ENCODE data around the gene BEND3.

Gene BEND3

GRCh38 chr6:107108201-107108890 is 7.0 kb downstream of the BEND3 start:
- TF ChIP-seq CTCF (IDR thresholded peaks at IDR 0.05; ENCODE audit: low read depth, low read length) (no peak), EZH2phosphoT487 (IDR thresholded peaks at IDR 0.05; ENCODE audit: low read depth) (no peak)
- Histone ChIP-seq H3K27me3 (ENCODE audit: low read depth, low read length) (no peaks in the 10 kb centered on the region), H3K9ac (ENCODE audit: low read length) (no peak overlapping the region), H3K79me2 (ENCODE audit: low read length) (0 out of 2 replicates have a peak, but pooled peaks cover under 1% of the 10 kb centered on the region), H2AFZ (ENCODE audit: low read depth, low read length) (no peak overlapping the region), H3K4me3 (ENCODE audit: low read length) (no peak overlapping the region), H3K4me2 (ENCODE audit: low read length) (no peak overlapping the region), H3K27ac (ENCODE audit: low read length) (no peak overlapping the region), H3K9me3 (ENCODE audit: insufficient read depth, low read length) (no peaks in the 10 kb centered on the region), H3K36me3 (replicated peaks; ENCODE audit: low read depth, low read length) (no peaks in the 10 kb centered on the region), H4K20me1 (ENCODE audit: insufficient read depth, low read length) (no peaks in the 10 kb centered on the region), H3K4me1 (ENCODE audit: low read length) (peaks cover 1% of the 10 kb centered on the region)

GRCh38 chr6:107107791-107108190 is 7.5 kb downstream of the BEND3 start:
- TF ChIP-seq CTCF (IDR thresholded peaks at IDR 0.05; ENCODE audit: low read depth, low read length) (no peak), EZH2phosphoT487 (IDR thresholded peaks at IDR 0.05; ENCODE audit: low read depth) (no peak)
- Histone ChIP-seq H3K27me3 (ENCODE audit: low read depth, low read length) (no peaks in the 10 kb centered on the region), H3K9me3 (ENCODE audit: insufficient read depth, low read length) (no peaks in the 10 kb centered on the region), H3K9ac (ENCODE audit: low read length) (no peak overlapping the region), H3K4me3 (ENCODE audit: low read length) (no peak overlapping the region), H2AFZ (ENCODE audit: low read depth, low read length) (no peak overlapping the region), H4K20me1 (ENCODE audit: insufficient read depth, low read length) (no peaks in the 10 kb centered on the region), H3K36me3 (replicated peaks; ENCODE audit: low read depth, low read length) (no peaks in the 10 kb centered on the region), H3K4me1 (ENCODE audit: low read length) (no peaks in the 10 kb centered on the region), H3K79me2 (ENCODE audit: low read length) (no peaks in the 10 kb centered on the region), H3K27ac (ENCODE audit: low read length) (no peak overlapping the region), H3K4me2 (ENCODE audit: low read length) (no peak overlapping the region)

- Histone ChIP-seq H3K36me3 (replicated peaks; ENCODE audit: low read depth, low read length) (no peaks in the 10 kb centered on the region), H3K9ac (ENCODE audit: low read length) (no peak overlapping the region), H4K20me1 (ENCODE audit: insufficient read depth, low read length) (no peaks in the 10 kb centered on the region)
These were observed 9.2 kb downstream of the BEND3 start for GRCh38 chr6:107106165-107106564.

More at GRCh38 chr6:107106165-107106564, 9.2 kb downstream of the BEND3 start:
- no peak overlapping the region for H3K4me2 ChIP-seq (ENCODE audit: low read length)
- H3K4me3 ChIP-seq (ENCODE audit: low read length), result no peak overlapping the region
- H3K27me3 ChIP-seq (ENCODE audit: low read depth, low read length), result no peaks in the 10 kb centered on the region
- no peaks in the 10 kb centered on the region for H3K79me2 ChIP-seq (ENCODE audit: low read length)
- no peak overlapping the region for H2AFZ ChIP-seq (ENCODE audit: low read depth, low read length)
- H3K27ac ChIP-seq (ENCODE audit: low read length), result no peak overlapping the region
- TF ChIP-seq EZH2phosphoT487 (IDR thresholded peaks at IDR 0.05; ENCODE audit: low read depth) (no peak), CTCF (IDR thresholded peaks at IDR 0.05; ENCODE audit: low read depth, low read length) (no peak)
- no peaks in the 10 kb centered on the region for H3K9me3 ChIP-seq (ENCODE audit: insufficient read depth, low read length)
- peaks cover 5% of the 10 kb centered on the region; the same call in 1 of the 2 replicates for H3K4me1 ChIP-seq (ENCODE audit: low read length)
